ENCODE data around the gene ZNF691.
"Not testable (repeated sequence)": the region's sequence is repeated elsewhere in the genome, so short reads cannot be mapped to it uniquely, and the experiment has no call there.

ZNF691 gene

DNA sequence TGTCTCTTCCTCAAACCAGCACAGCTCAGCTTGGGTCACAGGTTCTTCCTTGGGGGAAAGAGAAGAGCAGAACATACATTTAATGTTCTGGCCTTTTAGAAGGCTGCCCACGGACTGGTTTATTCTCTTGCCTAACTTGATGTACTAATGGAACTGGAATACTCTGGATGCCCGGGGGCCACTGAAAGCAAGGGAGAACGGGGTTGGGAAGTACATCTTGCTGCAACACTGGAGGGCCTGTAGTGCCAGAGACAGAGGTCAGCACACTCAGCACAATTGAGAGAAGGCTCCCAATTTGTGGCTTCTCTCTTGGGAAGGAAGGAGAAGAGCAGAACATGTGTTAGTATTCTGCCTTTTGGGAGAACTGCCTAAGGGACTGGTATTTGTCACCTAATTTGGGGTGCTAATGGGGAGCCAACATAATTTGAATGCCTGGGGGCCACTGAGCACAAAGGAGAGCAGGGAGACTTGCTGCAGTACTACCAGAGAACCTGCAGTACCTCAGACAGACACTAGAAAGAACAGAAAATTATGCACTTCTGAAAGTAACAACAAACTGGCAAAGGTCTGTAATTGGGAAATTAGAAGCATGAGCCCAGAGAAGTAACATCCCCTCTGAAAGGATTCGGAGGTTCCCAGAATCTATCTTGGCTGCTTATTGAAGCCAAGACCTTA is 14.1 kb downstream of the ZNF691 start:
- Histone ChIP-seq H3K9me3 (ENCODE audit: control insufficient read depth in 2 of 2, low read length in 2 of 2) (no peaks in the 10 kb centered on the region), H3K36me3 (ENCODE audit: control insufficient read depth in 2 of 2, insufficient read depth in 2 of 2, low read length in 2 of 2) (no peaks in the 10 kb centered on the region), H3K4me1 (ENCODE audit: control insufficient read depth, insufficient read depth, low read length) (no peaks in the 10 kb centered on the region), H3K4me3 (ENCODE audit: low read length in 2 of 2) (no peak overlapping the region), H3K27ac (ENCODE audit: low read length) (no peak overlapping the region), H3K9ac (ENCODE audit: low read length in 2 of 2) (no peak overlapping the region), H3K27me3 (ENCODE audit: control insufficient read depth in 1 of 2, insufficient read depth in 2 of 2, low read length in 2 of 2) (peaks cover 3 to 13% of the 10 kb centered on the region in 2 donors)

DNA sequence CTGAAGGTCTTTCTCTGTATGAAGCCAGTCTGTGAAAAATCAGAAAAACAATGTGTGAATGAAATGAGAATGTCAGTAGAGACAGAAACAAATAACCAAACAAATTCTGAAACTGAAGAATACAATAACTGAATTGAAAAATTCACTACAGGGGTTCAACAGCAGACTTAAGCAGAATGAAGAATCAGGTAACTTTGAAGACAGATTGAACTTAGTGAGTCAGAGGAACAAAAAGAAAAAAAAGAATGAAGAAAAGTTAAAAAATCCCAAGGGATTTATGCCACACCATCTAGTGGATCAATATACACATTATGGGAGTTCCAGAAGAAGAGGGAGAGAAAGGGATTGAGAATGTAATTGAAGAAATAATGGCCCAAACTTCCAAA is 14.6 kb downstream of the ZNF691 start:
- Histone ChIP-seq H3K27me3 (ENCODE audit: control insufficient read depth in 1 of 2, insufficient read depth in 2 of 2, low read length in 2 of 2) (peaks cover 3 to 13% of the 10 kb centered on the region in 2 donors), H3K36me3 (ENCODE audit: control insufficient read depth in 2 of 2, insufficient read depth in 2 of 2, low read length in 2 of 2) (no peaks in the 10 kb centered on the region)

DNA sequence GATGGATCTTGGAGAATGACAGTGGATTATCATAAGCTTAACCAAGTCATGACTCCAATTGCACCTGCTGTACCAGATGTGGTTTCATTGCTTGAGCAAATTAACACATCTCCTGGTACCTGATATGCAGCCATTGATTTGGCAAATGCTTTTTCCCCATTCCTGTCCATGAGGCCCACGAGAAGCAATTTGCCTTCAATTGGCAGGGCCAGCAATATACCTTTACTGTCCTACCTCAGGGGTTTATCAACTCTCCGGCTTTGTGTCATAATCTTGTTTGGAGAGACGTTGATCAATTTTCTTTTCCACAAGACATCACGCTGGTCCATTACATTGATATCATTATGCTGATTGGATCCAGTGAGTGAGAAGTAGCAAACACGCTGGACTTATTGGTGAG is 20.1 kb downstream of the ZNF691 start:
- Histone ChIP-seq H3K27ac (ENCODE audit: low read length) (no peak overlapping the region), H3K4me3 (ENCODE audit: low read length in 2 of 2) (no peak overlapping the region), H3K9ac (ENCODE audit: low read length in 2 of 2) (no peak overlapping the region)

More for the DNA sequence above, 14.6 kb downstream of the ZNF691 start:
- Histone ChIP-seq H3K4me3 (ENCODE audit: low read length in 2 of 2) (no peak overlapping the region), H3K27ac (ENCODE audit: low read length) (no peak overlapping the region), H3K9ac (ENCODE audit: low read length in 2 of 2) (no peak overlapping the region), H3K9me3 (ENCODE audit: control insufficient read depth in 2 of 2, low read length in 2 of 2) (no peaks in the 10 kb centered on the region), H3K4me1 (ENCODE audit: control insufficient read depth, insufficient read depth, low read length) (no peaks in the 10 kb centered on the region)

DNA sequence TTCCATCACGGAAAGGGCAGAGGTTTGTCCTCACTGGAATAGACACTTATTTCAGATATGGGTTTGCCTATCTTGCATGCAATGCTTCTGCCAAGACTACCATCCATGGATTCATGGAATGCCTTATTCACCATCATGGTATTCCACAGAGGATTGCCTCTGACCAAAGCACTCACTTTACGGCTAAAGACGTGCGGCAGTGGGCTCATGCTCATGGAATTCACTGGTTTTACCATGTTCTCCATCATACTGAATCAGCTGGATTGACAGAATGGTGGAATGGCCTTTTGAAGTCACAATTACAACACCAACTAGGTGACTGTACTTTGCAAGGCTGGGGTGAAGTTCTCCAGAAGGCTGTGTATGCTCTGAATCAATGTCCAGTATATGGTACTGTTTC is 22.1 kb downstream of the ZNF691 start:
- H3K9ac ChIP-seq (ENCODE audit: low read length in 2 of 2); H3K36me3 ChIP-seq (ENCODE audit: control insufficient read depth in 2 of 2, insufficient read depth in 2 of 2, low read length in 2 of 2): not testable (repeated sequence)

More for the DNA sequence above, 20.1 kb downstream of the ZNF691 start:
- no peaks in the 10 kb centered on the region for H3K4me1 ChIP-seq (ENCODE audit: control insufficient read depth, insufficient read depth, low read length)
- H3K36me3 ChIP-seq (ENCODE audit: control insufficient read depth in 2 of 2, insufficient read depth in 2 of 2, low read length in 2 of 2) = no peaks in the 10 kb centered on the region
- H3K9me3 ChIP-seq (ENCODE audit: control insufficient read depth in 2 of 2, low read length in 2 of 2) = no peaks in the 10 kb centered on the region
- H3K27me3 ChIP-seq (ENCODE audit: control insufficient read depth in 1 of 2, insufficient read depth in 2 of 2, low read length in 2 of 2) = peaks cover 3 to 7% of the 10 kb centered on the region in 2 donors

DNA sequence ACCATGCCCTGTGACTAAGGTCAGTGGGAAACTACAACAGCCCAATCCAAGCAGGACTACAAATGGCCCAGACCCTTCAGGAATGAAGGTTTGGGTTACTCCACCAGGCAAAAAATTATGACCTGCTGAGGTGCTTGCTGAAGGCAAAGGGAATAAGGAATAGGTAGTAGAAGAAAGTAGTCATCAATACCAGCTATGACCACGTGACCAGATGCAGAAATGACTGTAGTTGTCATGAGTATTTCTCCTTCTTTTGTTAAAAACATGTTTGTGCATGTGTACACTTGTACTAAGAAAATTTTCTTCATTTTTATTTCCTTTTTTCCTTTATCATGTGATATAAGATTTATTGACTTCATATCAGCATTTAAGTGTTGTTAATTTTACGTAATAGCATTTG is 22.8 kb downstream of the ZNF691 start:
- H3K4me3 ChIP-seq (ENCODE audit: low read length in 2 of 2); H3K36me3 ChIP-seq (ENCODE audit: control insufficient read depth in 2 of 2, insufficient read depth in 2 of 2, low read length in 2 of 2); H3K27ac ChIP-seq (ENCODE audit: low read length); H3K4me1 ChIP-seq (ENCODE audit: control insufficient read depth, insufficient read depth, low read length); H3K9me3 ChIP-seq (ENCODE audit: control insufficient read depth in 2 of 2, low read length in 2 of 2); H3K27me3 ChIP-seq (ENCODE audit: control insufficient read depth in 1 of 2, insufficient read depth in 2 of 2, low read length in 2 of 2); H3K9ac ChIP-seq (ENCODE audit: low read length in 2 of 2): not testable (repeated sequence)

More for the DNA sequence above, 22.1 kb downstream of the ZNF691 start:
- not testable (repeated sequence) for H3K27ac ChIP-seq (ENCODE audit: low read length); H3K4me1 ChIP-seq (ENCODE audit: control insufficient read depth, insufficient read depth, low read length); H3K27me3 ChIP-seq (ENCODE audit: control insufficient read depth in 1 of 2, insufficient read depth in 2 of 2, low read length in 2 of 2); H3K4me3 ChIP-seq (ENCODE audit: low read length in 2 of 2); H3K9me3 ChIP-seq (ENCODE audit: control insufficient read depth in 2 of 2, low read length in 2 of 2)

DNA sequence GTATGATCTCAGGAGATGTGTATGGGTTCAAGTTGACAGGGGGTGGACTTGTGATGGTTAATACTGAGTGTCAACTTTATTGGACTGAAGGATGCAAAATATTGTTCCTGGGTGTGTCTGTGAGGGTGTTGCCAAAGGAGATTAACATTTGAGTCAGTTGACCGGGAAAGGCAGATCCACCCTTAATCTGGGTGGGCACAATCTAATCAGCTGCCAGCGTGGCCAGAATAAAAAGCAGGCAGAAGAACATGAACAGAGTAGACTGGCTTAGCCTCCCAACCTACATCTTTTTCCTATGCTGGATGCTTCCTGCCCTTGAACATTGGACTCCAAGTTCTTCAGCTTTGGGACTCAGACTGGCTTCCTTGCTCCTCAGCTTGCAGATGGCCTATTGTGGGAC is 23.3 kb downstream of the ZNF691 start:
- not testable (repeated sequence) for H3K4me1 ChIP-seq (ENCODE audit: control insufficient read depth, insufficient read depth, low read length); H3K9me3 ChIP-seq (ENCODE audit: control insufficient read depth in 2 of 2, low read length in 2 of 2); H3K27ac ChIP-seq (ENCODE audit: low read length); H3K4me3 ChIP-seq (ENCODE audit: low read length in 2 of 2); H3K9ac ChIP-seq (ENCODE audit: low read length in 2 of 2); H3K27me3 ChIP-seq (ENCODE audit: control insufficient read depth in 1 of 2, insufficient read depth in 2 of 2, low read length in 2 of 2); H3K36me3 ChIP-seq (ENCODE audit: control insufficient read depth in 2 of 2, insufficient read depth in 2 of 2, low read length in 2 of 2)

DNA sequence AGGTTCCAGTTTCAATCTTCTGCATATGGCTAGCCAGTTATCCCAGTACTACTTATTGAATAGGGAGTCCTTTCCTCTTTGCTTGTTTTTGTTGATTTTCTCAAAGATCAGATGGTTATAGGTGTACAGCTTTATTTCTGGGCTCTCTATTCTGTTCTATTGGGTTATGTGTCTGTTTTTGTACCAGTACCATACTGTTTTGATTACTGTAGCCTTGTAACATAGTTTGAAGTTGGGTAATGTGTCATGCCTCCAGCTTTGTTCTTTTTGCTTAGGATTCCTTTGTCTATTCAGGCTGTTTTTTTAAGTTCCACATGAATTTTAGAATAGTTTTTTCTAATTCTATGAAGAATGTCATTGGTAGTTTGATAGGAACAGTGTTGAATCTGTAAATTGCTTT is 26.7 kb downstream of the ZNF691 start:
- H3K4me3 ChIP-seq (ENCODE audit: low read length in 2 of 2); H3K27me3 ChIP-seq (ENCODE audit: control insufficient read depth in 1 of 2, insufficient read depth in 2 of 2, low read length in 2 of 2); H3K27ac ChIP-seq (ENCODE audit: low read length); H3K4me1 ChIP-seq (ENCODE audit: control insufficient read depth, insufficient read depth, low read length); H3K9ac ChIP-seq (ENCODE audit: low read length in 2 of 2); H3K9me3 ChIP-seq (ENCODE audit: control insufficient read depth in 2 of 2, low read length in 2 of 2); H3K36me3 ChIP-seq (ENCODE audit: control insufficient read depth in 2 of 2, insufficient read depth in 2 of 2, low read length in 2 of 2): not testable (repeated sequence)

DNA sequence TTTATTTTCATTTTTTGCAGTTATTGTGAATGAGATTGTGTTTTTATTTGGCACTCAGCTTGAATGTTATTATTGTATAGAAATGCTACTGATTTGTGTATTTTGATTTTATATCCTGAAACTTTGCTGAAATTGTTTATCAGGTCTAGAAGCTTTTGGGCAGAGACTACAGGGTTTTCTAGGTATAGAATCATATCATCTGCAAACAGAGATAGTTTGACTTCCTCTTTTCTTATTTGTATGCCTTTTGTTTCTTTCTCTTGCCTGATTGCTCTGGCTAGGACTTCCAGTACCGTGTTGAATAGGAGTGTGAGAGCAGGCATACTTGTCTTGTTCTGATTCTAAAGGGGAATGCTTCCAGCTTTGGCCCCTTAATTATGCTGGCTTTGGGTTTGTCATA is 27.3 kb downstream of the ZNF691 start:
- H3K27me3 ChIP-seq (ENCODE audit: control insufficient read depth in 1 of 2, insufficient read depth in 2 of 2, low read length in 2 of 2) = peaks cover 0 to 3% of the 10 kb centered on the region in 2 donors
- no peak overlapping the region for H3K4me3 ChIP-seq (ENCODE audit: low read length in 2 of 2)
- no peak overlapping the region for H3K27ac ChIP-seq (ENCODE audit: low read length)
- no peaks in the 10 kb centered on the region for H3K4me1 ChIP-seq (ENCODE audit: control insufficient read depth, insufficient read depth, low read length)
- H3K9me3 ChIP-seq (ENCODE audit: control insufficient read depth in 2 of 2, low read length in 2 of 2) = no peaks in the 10 kb centered on the region
- H3K9ac ChIP-seq (ENCODE audit: low read length in 2 of 2) = no peak overlapping the region
- H3K36me3 ChIP-seq (ENCODE audit: control insufficient read depth in 2 of 2, insufficient read depth in 2 of 2, low read length in 2 of 2) = no peaks in the 10 kb centered on the region

DNA sequence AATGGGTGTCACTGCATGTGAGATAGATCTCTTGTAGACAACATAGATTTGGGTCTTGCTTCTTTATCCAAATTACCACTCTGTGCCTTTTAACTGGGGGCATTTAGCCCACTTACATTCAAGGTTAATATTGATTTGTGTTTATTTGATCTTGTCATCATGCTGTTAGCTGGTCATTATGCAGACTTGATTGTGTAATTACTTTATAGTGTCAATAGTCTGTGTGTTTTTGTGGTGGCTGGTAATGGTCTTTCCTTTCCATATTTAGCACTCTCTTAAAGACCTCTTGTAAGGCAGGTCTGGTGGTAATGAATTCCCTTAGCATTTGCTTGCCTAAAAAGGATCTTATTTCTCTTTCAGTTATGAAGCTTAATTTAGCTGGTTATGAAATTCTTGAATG is 29.6 kb downstream of the ZNF691 start:
- no peak overlapping the region for H3K4me3 ChIP-seq (ENCODE audit: low read length in 2 of 2)
- H3K9me3 ChIP-seq (ENCODE audit: control insufficient read depth in 2 of 2, low read length in 2 of 2) = no peaks in the 10 kb centered on the region
- H3K9ac ChIP-seq (ENCODE audit: low read length in 2 of 2) = no peak overlapping the region
- H3K36me3 ChIP-seq (ENCODE audit: control insufficient read depth in 2 of 2, insufficient read depth in 2 of 2, low read length in 2 of 2) = no peaks in the 10 kb centered on the region
- H3K27ac ChIP-seq (ENCODE audit: low read length) = no peak overlapping the region
- peaks cover 0 to 6% of the 10 kb centered on the region in 2 donors for H3K27me3 ChIP-seq (ENCODE audit: control insufficient read depth in 1 of 2, insufficient read depth in 2 of 2, low read length in 2 of 2)
- no peaks in the 10 kb centered on the region for H3K4me1 ChIP-seq (ENCODE audit: control insufficient read depth, insufficient read depth, low read length)

DNA sequence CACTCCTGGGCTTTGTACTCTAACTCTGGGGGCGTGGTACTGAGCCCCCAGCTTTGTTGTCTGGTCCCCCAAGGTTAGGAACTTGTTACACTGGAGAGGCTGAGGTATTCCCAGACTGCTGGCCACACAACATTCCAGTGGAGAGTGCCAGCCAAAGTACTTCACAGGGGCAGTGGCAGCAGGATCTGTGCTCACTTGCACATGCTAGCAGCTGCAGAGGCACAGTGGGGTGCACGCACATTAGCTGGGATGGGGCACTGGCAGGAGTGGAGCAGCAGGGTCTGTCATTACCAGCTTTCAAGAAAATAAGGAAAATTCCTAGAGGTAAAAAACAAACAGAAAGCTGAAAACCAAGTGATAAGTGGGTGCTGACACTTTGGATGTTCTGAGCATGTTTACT is 31.0 kb downstream of the ZNF691 start:
- Histone ChIP-seq H3K9me3 (ENCODE audit: control insufficient read depth in 2 of 2, low read length in 2 of 2) (no peaks in the 10 kb centered on the region), H3K4me3 (ENCODE audit: low read length in 2 of 2) (no peak overlapping the region), H3K4me1 (ENCODE audit: control insufficient read depth, insufficient read depth, low read length) (no peaks in the 10 kb centered on the region), H3K9ac (ENCODE audit: low read length in 2 of 2) (no peak overlapping the region), H3K27me3 (ENCODE audit: control insufficient read depth in 1 of 2, insufficient read depth in 2 of 2, low read length in 2 of 2) (peaks cover 0 to 7% of the 10 kb centered on the region in 2 donors), H3K36me3 (ENCODE audit: control insufficient read depth in 2 of 2, insufficient read depth in 2 of 2, low read length in 2 of 2) (no peaks in the 10 kb centered on the region), H3K27ac (ENCODE audit: low read length) (no peak overlapping the region)

DNA sequence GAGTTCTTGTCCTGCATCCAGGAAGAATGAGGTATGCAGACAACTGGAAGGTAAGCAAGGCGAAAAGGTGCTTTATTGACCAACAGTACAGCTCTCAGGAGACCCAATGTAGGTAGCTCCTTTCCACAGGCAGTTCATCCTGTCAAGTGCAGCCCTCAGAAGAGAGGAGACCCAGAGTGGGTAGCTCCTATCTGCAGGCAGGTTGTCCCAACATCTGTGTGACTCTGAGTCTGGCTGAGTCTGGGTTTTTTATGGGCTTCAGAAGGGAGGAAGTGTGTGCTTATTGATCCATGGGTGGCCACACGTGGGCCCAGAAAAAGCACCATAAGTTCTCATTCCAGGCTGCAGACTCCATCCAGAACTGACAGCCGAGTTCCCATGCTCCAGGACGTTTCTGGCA is 34.0 kb downstream of the ZNF691 start:
- Histone ChIP-seq H3K4me1 (ENCODE audit: control insufficient read depth, insufficient read depth, low read length) (no peaks in the 10 kb centered on the region), H3K9me3 (ENCODE audit: control insufficient read depth in 2 of 2, low read length in 2 of 2) (no peaks in the 10 kb centered on the region), H3K27ac (ENCODE audit: low read length) (no peak overlapping the region), H3K36me3 (ENCODE audit: control insufficient read depth in 2 of 2, insufficient read depth in 2 of 2, low read length in 2 of 2) (no peaks in the 10 kb centered on the region), H3K27me3 (ENCODE audit: control insufficient read depth in 1 of 2, insufficient read depth in 2 of 2, low read length in 2 of 2) (peaks cover 0 to 7% of the 10 kb centered on the region in 2 donors), H3K4me3 (ENCODE audit: low read length in 2 of 2) (no peak overlapping the region), H3K9ac (ENCODE audit: low read length in 2 of 2) (no peak overlapping the region)
